Colon (tissue), 2 donors: Measurements from ENCODE around the gene KAT7.
"Not testable (repeated sequence)": the region's sequence is repeated elsewhere in the genome, so short reads cannot be mapped to it uniquely, and the experiment has no call there.

Experiments
- FAIRE-seq: peaks from 2 replicates; lab custom pipeline; 2012; peaks lifted over from hg19 to GRCh38; lab: Jason Lieb, UNC
- donor health status: control.
- donor health status: control.

KAT7 gene

GRCh38 chr17:49809056-49809455 lies 20.6 kb downstream of the KAT7 start:
- no peak for FAIRE-seq

GRCh38 chr17:49814781-49815529 lies 26.5 kb downstream of the KAT7 start:
- no peak for FAIRE-seq

- FAIRE-seq = no peak
These were observed 27.3 kb downstream of the KAT7 start for GRCh38 chr17:49815761-49816281.

DNA sequence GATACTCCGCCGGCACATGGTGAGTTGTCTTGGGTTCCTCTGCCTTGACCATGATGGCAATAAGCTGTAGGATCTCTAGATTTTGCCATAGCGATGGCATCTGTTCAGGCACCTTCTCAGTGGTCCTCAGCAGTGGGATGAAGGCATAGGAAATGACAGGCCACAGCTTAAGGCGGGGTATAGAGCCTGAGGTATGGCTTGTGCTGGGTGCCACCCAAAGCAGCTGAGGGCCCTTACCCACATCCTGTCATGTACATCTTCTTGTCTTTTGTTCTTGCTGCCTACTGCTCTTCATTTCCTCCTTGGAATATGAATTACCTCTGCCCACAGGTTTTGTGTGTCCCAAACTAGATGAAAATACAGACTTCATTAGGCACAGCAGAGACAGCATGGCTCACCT lies 29.5 kb downstream of the KAT7 start:
- FAIRE-seq = no peak

DNA sequence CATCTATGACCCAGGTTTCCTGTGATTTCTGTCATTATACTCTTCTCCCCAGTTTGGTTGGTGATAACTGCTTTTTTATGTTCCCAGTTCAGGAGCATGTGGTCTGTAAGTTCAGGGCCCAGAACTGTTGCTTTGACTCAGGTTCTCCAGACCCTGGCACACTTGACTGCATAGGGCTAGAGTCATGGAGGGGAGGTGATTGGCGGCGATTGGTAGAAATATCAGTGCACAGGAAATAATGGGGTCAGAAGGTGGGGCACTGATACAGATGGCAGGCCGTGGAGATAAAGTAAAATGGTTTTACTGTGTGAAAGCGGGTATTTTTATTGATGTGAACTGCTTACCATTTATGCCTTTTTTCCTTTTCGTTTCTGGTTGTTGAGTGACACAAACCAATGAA lies 30.7 kb downstream of the KAT7 start:
- no peak for FAIRE-seq

GRCh38 chr17:49819651-49820050 lies 31.2 kb downstream of the KAT7 start:
- no peak for FAIRE-seq

DNA sequence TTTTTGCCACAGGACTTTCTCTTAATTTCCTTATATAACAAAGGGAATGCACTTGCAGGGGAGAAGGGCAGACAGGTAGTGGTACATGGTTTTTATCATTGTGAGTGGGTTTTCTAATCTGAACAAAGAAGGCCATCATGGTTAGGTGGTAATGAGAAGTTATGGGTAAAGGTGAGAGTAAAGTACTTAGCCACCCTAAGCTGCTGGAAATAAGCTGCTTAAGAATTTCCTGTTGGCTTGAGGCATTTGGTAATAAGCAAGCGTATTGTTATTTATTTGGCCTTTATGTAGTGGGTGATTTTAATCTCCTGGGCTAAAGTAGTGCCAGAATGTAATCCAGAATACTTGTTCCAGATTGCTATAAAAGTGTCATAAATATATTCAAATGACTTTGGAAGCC lies 32.3 kb downstream of the KAT7 start:
- FAIRE-seq = no peak

DNA sequence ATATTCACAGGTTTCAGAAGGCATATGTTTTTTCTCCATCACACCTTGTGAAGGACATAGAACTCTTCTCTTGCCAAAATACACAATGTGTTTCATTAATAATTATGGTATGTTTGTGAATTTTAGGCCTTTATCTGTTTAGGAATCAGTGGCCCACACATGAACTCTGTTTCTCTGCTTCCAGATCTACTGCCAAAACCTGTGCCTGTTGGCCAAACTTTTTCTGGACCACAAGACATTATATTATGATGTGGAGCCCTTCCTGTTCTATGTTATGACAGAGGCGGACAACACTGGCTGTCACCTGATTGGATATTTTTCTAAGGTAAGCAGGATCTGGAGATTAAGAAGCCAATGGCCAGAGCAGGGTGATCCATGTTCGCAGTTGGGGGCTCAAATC lies 33.0 kb downstream of the KAT7 start:
- FAIRE-seq = no peak

DNA sequence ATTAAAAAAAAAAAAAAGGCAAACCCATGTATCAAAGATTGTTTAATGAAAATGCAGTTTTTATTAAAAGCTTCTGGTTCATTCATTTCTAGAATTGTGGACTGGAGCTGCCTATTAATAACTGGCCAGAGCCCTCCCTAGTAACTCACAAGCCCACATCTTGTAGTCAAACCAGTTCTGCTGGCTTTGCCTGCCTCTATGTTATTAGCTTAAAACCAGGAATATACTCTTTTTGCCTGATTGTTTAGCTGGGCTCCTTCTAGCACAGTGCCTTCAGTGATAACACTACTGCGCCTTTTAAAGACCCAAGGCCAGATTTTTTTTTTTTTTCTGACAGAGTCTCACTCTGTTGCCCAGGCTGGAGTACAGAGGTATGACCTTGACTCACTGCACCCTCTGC lies 33.4 kb downstream of the KAT7 start:
- FAIRE-seq = no peak

GRCh38 chr17:49822829-49823228 lies 34.3 kb downstream of the KAT7 start:
- no peak for FAIRE-seq

- no peak for FAIRE-seq
These were observed 35.1 kb downstream of the KAT7 start for GRCh38 chr17:49823614-49824013.

DNA sequence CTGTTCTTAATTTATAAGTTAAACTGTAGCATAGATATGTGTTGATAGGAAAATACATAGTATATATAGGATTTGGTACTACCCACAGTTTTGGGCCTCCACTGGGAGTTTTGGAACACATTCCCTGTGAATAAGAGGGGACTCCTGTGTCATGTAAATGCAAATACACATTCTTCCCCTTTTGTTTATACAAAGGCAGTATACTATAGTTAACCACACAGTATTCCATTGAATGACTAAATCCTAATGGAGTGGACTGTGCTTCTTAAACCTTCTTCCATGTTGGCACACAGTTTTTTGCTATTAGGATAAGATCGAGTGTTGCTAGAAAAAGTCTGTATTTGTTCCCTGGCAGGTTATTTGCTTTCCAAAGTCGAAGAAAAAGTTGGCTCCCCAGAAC lies 37.2 kb downstream of the KAT7 start:
- no peak for FAIRE-seq

DNA sequence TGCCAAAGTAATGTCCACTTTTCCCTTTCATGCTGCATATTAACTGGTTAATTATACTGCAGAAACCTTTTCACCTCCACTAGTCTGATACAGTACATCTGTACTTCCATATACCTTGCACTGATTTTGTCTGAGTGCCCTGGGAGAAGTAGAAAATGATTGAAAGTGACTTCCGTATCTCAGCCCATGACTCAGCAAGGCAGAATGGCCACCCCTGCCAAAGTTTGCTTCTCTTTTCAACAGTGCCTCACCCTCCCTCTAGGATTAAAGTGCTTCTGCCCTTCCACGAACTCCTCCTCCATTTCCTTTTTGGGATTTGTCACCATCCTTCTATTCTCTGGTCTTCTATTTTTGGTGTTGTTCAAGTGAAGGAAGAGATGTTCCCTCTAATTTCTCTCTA lies 39.8 kb downstream of the KAT7 start:
- FAIRE-seq = not testable (repeated sequence)

DNA sequence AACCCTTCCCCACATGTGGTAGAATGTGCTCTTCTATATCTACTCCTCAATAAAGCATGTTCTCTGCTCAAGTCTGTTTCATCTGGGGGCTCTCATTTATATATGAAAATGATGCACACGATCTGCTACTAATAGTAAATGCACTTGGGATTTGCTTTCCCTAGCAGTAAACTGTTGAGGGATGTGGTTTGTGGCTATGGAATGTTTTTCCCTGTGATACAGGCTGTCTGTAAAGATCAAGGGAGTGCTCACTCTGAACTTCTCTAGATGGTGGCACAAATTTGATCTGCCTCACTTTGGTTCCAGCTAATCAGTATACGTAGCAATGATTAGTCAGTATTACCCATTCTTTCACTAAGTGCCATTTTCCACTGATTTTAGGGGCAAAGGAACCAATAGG lies 40.5 kb downstream of the KAT7 start:
- no peak for FAIRE-seq

GRCh38 chr17:49830605-49831004 lies 42.1 kb downstream of the KAT7 start:
- no peak for FAIRE-seq

DNA sequence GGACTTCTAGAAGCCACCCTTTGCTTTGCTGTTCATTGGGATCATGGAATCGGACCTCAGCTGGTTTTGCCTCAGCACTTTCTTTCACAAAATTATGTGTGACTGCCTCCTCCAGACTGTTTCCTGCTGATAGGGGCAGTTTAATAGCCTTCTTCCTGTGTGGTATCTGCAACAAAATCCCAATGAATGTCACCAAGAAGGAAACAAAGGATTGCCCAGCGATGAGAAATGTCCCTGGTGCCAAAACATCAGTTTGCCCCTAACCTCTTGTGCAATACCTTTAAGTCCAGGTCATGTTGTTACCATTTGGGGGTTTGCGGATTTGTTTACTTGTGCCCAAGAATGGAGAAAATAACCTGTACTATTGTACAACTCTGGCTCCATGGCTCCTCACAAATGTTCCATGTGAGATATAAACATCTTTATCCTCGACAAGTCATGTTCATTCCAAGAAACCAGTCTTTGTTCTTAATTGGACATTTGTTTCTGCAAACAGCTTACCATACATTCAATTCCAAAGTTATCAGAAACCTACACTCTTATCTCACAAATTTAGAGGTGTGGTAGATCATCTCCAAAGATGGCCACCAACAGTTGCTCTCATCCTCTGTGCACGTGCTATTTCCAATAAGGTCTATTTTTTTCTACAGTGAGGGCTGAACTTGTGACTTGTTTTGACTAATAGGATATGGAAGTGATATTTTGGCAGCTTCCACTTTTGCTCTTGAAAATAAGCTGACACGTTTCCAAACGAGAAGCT lies 44.5 kb downstream of the KAT7 start:
- FAIRE-seq = no peak

DNA sequence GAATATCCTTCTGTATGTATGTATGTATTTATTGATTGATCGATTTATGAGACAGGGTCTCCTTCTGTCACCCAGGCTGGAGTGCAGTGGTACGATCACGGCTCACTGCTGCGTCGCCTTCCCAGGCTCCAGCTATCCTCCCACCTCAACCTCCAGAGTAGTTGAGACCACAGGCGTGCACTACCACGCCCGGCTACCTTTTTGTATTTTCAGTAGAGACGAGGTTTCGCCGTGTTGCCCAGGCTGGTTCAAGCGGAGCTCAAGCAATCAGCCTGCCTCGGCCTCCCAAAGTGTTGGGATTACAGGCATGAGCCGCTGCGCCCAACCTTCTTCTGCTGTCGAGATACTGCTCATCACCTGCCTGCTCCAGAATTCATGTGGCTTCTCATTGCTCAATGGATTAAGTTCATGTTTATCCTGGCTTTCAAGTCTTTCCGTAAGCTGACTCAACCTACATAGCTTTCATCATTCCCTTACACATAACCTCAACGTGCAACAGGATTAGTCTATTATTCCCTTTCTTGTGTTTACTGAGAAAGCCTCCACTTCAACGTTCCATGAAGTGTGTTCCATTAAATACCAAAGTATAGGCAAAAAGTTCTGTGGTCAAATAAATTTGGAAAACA lies 45.8 kb downstream of the KAT7 start:
- FAIRE-seq = no peak

GRCh38 chr17:49835472-49835871 lies 47.0 kb downstream of the KAT7 start:
- no peak for FAIRE-seq

GRCh38 chr17:49836111-49837030 lies 47.9 kb downstream of the KAT7 start:
- FAIRE-seq = no peak

DNA sequence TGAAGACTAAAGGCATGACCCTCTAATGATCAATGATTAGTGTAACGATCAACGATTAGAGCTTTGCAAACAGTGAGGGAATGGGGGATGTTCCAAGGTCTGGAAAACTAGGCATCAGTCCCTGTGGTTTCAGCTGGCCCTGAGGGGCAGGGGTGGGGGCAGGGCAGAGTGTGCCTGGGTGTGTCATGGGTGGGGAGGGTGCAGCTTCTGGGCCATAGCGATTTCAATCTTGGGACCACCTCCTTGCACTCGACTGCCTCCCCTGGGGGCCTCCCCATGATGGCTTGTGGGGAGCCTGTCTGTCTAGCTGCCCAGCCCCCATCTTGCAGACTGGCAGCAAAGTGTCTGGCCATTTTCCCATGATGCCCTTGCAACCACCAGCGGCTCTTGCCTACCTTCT lies 51.0 kb downstream of the KAT7 start:
- FAIRE-seq = no peak

DNA sequence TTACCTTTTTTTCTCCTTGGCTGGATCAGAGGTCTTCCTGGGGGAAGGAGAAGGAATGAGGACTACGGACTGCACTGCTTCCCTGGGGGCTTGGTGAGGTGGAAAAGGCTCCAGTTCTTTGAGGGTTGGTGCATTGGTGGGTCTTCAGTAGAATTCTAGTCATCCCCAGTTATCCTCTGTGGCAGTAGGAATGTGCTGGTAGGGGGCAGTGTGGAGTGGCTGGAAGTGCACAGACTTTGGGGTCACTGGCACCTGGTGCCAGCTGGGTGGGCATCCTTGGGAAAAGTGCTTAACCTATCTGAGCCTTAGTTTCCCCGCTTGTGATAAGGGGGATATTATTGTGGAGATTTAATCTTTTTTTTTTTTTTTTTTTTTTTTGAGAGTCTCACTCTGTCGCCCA lies 53.1 kb downstream of the KAT7 start:
- no peak for FAIRE-seq

DNA sequence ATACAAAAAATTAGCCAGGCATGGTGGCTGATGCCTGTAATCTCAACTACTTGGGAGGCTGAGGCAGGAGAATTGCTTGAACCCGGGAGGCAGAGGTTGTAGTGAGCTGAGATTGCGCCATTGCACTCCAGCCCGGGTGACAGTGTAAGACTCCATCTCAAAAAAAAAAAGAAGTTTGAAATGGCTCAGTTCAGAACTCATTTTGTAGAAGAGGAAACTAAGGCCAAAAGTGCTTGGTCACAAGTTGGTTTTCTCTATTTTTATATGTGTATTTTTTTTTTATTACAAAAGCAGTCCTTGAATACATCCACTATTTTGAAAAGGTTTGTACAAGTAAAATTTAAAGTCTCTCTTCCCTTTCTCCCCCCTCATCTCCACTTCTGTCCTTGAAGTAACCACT lies 53.9 kb downstream of the KAT7 start:
- no peak for FAIRE-seq
